Fibroblast of peridontal ligament (primary cell): ENCODE data around the gene COL20A1.
"Not testable (repeated sequence)": the region's sequence is repeated elsewhere in the genome, so short reads cannot be mapped to it uniquely, and the experiment has no call there.

ENCODE experiments used
- DNase-seq: peaks from one replicate; pipeline ENCODE4 v3.0.0-alpha.2; 2010; ENCODE audit errors: extremely low read depth

The COL20A1 gene

DNA sequence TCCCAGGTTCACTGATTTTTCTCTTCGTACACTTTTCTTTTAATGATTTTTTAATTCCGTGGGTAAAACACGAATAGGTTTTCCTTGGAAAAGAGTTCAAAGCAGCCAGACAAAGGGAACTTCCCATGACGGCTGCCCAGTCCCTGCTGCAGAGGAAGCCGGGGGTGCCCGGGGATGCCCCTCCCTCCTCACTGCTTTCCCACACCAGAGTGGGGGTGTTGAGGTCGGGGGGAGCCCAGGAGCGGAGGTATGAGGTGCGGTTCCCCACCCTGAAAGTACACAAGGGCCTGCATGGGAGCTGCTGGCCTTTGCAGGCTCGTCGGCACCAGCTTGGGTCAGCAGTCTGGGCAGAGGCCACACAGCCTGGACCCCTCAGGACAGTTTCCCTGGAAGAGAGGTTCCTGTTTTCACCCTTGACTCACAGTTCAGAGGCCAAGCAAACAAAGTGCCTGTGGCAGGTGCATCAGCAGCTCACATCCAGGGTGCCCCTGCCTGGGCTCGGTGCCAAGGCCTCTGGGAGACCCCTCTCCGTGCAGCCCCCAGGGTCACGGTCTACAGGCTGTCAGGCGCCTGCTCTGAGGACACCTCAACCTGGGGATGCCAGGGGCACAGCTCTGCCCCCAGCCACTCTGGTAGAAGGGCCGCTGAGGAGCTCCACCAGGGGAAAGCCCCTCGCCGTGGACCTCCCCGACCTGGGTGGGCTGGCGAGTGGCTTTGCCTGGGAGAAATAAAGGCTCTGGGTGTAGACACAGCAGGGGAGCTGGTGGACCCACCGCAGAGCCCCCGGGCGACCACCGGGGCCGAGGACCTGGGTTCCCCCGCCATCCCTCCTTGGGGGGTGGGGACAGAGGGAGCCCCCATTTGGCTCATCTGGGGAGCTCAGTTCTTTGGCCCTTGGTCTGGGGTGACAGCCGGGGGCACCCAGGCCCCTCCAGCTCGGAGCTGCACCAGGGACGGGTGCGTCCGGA is 83.6 kb downstream of the COL20A1 start:
- DNase-seq, result no peak

DNA sequence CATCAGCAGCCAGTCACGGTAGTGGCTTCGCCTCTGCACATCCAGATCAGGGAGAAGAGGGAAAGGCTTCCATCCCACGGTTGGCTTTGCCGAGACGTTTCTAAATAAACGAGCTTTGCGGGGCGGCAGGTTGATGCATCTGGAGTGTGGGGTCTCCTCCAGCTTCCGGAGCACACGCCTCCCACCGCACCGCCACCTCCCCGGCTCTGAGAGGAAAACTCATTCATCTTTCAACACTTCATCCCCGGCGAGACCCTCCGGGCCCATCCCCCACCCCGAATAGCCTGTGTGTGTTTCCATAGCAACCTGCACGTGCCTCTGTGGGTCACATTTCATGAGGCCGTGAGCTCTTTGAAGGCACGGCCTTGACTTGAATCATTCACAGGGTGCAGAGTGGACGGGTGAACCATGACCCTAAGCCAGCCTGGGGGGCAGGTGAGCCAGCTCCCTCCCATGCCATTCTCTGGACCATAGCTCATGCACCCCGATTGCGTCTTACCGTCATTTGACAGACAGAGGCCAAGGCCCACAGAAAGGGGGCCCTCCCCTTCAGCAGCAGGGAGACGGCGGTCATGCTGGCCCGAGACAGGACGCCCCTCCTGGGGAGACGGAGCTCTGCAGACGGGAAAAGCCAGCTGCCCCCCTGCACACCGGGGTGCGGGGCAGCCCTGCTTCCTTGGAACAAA is 84.4 kb downstream of the COL20A1 start:
- no peak for DNase-seq

DNA sequence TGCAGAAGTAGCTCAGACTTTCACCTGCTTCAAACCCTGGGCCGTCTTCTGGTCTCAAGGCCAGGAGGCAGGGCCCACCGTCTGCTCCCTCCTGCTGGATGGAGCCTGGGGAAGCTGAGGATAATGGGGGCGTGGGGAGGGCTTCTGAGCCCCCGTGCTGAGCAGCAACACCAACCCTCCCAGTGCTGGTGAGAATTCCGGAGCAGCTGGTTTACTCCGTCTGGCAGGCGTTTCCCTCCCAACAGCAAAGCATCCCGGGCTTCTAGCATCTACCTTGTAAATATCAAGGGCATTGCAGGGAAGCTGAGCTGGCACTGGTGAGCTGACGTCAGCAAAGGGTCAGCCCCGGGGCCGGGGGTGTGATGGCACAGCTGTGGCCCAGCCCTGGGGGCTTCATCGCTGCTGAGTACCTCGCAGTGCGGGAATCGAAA is 85.0 kb downstream of the COL20A1 start:
- no peak for DNase-seq

DNA sequence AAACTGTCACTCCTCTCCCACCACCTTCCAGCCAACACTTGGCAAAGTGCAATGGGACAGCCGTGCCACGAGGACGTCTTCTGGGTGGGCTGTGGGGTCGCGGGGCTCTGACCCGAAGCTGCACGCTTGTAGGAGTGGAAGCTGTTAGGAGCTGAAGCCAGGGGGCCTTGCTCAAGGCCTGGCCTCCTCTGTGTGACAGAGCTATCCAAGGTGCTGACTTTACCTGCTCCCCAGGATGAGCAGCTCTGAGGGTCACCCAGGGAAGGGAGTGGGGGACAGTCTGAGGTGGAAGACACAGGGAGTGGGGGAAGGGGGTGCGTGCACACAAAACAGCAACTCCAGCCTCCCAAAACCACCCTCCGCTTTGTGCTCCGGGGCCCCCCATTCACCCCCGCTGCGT is 85.6 kb downstream of the COL20A1 start:
- DNase-seq, result no peak

DNA sequence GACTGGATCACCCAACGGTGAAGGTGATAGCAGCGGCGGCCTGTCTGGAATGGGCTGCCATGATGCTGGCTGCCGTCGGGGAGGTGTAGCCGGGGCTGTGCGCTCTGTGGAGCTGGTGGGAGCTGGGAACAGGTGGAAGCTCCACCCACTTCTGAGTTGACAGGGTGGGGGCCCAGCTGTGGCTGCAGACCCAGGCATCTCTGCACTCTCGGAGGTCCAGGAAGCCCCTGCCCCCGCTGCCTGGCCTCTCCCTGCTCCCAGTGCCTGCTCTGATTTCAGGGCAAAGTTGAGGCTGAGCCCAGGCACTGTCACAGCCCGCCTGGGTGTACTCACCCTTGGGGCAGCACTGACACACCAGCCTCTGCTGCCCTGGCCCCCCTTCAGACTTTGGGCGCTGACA is 86.3 kb downstream of the COL20A1 start:
- no peak for DNase-seq

DNA sequence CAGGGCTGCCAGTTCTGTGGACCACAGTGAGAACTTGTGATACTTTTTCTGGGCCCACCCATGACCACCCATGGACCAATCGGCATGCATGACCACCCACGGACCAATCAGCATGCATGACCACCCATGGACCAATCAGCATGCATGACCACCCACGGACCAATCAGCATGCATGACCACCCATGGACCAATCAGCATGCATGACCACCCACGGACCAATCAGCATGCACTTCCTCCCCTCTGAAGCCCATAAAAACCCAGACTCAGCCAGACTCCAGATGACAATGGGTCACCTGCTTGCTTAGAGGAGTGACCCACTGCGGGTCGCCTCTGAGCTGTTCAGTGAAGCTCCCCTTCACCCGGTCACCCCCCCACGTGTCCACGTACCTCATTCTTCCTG is 86.9 kb downstream of the COL20A1 start:
- DNase-seq, result not testable (repeated sequence)

DNA sequence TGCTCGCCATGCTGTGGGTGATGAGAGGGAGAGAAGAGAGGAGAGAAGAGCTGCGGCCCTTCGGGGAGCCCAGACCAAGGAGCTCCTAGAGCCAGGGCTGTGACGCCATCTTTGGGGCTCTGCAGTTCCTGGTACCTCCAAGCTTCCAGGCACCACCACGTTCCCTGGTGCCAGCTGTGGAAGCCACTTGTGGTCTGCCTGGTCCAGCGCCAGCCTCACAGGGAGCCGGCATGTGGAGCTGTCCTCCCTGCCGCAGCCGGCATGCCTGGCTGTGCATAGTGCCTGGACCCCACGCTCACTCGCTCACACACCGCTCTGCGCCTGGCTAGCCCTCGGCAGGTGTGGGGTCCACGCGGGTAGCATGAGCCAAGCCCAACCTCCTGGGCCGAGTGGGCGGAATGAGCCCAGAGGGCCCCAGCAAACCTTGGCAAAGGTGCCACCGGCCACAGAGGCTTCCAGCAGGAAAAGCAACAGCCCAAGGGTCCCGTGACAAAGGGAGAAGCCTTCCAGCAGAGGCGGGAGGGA is 87.4 kb downstream of the COL20A1 start:
- no peak for DNase-seq

DNA sequence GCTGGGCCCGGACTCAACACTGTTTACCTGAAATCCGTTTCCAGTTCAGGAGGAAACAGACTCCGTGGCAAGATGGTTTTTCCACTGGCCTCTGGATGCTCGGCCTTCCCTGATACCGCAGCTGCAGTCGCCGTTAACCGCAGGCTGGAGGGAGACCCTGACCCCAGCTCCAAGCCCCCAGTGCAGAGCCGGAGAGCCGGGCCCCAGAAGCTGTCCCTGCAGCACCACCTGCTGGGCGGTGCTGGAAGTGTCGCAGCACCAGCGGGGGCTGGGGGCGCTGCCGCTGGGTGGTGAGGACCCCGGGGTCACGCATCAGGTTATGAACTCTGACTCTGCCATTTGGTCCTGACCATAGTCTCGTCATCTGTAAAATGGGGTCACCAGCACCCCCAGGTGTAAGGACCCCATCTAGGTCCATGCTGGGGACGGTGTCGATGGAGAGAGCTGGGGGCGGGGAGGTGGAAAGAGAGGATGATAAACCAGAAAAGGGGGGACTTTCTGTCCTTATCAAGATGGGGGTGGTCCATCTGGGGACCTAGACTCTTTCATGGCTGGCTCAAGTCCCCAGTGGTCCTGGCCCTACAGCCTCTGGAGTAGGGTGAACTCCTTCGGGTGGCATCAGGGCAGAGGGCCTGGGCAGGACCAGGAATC is 88.9 kb downstream of the COL20A1 start:
- DNase-seq, result no peak

DNA sequence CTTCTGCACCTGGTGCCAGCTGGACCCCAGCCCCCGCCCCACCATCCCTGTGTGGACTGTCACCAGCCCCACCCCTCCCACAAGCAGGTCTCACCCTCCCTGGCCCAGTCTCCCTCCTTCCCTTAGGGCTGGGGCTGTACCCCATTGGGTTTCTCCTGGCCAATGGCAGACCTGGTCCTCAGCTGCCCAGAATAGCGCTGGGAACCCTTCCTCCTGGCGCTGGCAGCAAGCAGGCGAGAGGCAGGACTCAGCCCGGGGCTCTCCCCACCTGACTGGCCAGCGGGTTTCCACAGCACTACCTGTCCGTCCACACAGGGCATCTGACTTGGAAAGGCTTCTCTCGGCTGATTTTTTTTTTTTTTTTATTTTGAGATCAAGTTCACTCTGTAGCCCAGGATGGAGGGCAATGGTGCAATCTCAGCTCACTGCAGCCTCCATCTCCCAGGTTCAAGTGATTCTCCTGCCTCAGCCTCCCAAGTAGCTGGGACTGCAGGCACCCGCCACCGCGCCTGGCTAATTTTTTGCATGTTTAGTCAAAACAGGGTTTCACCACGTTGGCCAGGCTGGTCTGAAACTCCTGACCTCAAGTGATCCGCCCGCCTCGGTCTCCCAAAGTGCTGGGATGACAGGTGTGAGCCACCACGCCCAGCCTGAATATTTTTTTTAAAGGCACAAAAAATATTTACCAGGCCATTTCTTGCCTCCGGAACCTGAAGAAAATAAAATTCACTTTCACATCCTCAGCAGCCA is 89.7 kb downstream of the COL20A1 start:
- DNase-seq, result no peak

DNA sequence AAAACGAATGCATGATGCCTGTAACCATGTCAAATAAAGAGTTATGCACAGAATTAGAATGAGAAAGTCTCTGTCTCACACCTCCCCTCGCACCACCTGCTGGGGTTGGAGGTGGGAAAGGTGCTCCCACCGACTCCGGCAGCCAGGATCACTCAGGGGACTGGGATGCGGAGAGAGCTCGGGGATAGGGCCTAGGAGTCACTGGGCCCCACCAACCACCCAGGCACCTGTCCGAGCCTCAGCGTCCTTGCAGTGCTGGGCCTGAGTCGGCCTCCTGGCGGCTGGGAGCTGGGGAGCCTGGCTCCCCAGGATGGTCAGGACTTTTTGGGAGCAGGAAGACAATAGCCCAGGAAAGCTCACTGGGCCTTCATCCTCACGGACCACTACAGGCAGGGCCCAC is 90.6 kb downstream of the COL20A1 start:
- no peak for DNase-seq

DNA sequence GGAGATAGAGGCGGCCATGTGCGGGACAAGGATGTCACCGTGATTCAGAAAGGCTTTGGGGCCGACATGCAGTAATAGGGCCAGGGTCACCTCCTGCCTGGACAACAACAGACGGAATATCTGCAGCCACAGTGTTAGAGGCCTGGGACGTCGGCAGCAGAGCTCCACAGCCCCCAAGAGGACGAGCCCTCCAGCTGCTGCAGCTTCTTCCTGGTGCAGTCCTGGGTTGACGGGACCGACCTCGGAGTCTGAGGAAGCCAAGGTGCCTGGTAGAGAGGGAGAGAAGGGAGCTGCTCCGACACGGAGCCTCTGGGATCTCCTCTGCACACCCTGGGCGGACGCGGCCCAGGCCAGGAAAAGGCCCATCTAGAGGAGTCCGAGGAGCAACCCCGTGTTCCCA is 91.3 kb downstream of the COL20A1 start:
- no peak for DNase-seq
